DND-41 (cell line): ENCODE data around the gene PCSK4.

Experiments
- EZH2 ChIP-seq: IDR thresholded peaks from 3 replicates; pipeline ENCODE4 v1.6.1; 2012; ENCODE audit warnings: borderline replicate concordance, low read depth, mild to moderate bottlenecking, moderate library complexity, low read length, inconsistent platforms; ENCODE audit not compliant: severe bottlenecking
- TF ChIP-seq, protein P1 (sequence below): IDR thresholded peaks from 2 replicates; pipeline ENCODE4 v1.5.1; 2012; ENCODE audit warnings: borderline replicate concordance, low read length, moderate library complexity, mild to moderate bottlenecking; ENCODE audit not compliant: poor library complexity, severe bottlenecking; ENCODE audit errors: extremely low read depth

DNA sequence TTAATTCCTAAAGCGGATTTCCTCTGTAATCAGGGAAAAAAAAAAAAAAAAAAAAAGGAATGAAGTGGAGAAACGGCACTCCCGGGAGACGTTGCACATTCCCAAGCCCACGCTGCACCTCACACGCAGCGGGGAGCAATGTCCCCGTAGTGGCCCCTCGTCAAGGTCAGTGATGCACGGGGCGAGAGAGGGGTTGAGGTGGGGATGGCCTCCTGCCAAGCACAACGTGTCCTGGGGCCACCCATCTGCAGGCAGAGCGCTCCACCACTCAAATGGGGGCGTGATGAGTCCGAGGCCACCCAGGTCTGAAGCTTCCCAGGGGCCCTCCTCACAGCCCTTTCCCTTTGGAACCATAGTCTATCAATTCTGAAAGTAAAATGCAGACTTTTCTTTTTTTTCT, 48.8 kb upstream of the PCSK4 start:
- TF ChIP-seq, protein P1, sequence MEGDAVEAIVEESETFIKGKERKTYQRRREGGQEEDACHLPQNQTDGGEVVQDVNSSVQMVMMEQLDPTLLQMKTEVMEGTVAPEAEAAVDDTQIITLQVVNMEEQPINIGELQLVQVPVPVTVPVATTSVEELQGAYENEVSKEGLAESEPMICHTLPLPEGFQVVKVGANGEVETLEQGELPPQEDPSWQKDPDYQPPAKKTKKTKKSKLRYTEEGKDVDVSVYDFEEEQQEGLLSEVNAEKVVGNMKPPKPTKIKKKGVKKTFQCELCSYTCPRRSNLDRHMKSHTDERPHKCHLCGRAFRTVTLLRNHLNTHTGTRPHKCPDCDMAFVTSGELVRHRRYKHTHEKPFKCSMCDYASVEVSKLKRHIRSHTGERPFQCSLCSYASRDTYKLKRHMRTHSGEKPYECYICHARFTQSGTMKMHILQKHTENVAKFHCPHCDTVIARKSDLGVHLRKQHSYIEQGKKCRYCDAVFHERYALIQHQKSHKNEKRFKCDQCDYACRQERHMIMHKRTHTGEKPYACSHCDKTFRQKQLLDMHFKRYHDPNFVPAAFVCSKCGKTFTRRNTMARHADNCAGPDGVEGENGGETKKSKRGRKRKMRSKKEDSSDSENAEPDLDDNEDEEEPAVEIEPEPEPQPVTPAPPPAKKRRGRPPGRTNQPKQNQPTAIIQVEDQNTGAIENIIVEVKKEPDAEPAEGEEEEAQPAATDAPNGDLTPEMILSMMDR: no peak
- no peak for TF ChIP-seq EZH2
